Prostate gland (tissue), 2 donors: ENCODE measurements around the gene RFTN1. TPM values are rescaled to one million over a fixed set of nuclear protein-coding genes. Genes with fewer than 3 reads are reported as not detected.

Source experiments
- DNase-seq: peaks from one replicate; pipeline ENCODE4 v3.0.0-alpha.2; 2019; ENCODE audit warnings: low spot score
- H3K27ac ChIP-seq, 2 donors: fragments of 200-600 bp; sonication (generic); 2 replicates each; pipeline ENCODE4 v1.5.1; 2017 to 2019
- H3K27me3 ChIP-seq: fragments of 200-600 bp; sonication (generic); replicated peaks from 2 replicates; pipeline ENCODE4 v1.5.1; 2019; ENCODE audit not compliant: insufficient read depth
- H3K36me3 ChIP-seq, 2 donors: fragments of 200-600 bp; sonication (generic); 1 replicate in 1 of 2; 2 replicates in 1 of 2; pipeline versions ENCODE4 v1.5.1 to v1.8.1; 2017 to 2019
- H3K4me1 ChIP-seq: fragments of 200-600 bp; sonication (generic); replicated peaks from 2 replicates; pipeline ENCODE4 v1.5.1; 2019
- H3K4me3 ChIP-seq, 2 donors: fragments of 200-600 bp; sonication (generic); 2 replicates each; pipeline ENCODE4 v1.5.1; 2017 to 2019
- H3K9me3 ChIP-seq: fragments of 200-600 bp; sonication (generic); 2 replicates; pipeline ENCODE4 v1.5.1; 2017
- CTCF ChIP-seq, 4 experiments: fragments of 200-600 bp in 2 of 4; fragments of 450-650 bp in 2 of 4; sonication (generic) in 2 of 4; IDR thresholded peaks; 1 replicate in 3 of 4; 2 replicates in 1 of 4; pipeline ENCODE4 v1.5.1; 2016 to 2019; ENCODE audit warnings: antibody characterized with exemption in 4 of 4, mild to moderate bottlenecking in 2 of 4, moderate library complexity in 2 of 4
- POLR2A ChIP-seq: fragments of 450-650 bp; IDR thresholded peaks from one replicate; pipeline ENCODE4 v1.6.1; 2016; ENCODE audit warnings: antibody characterized with exemption, mild to moderate bottlenecking
- POLR2AphosphoS5 ChIP-seq: sonication (generic); formaldehyde crosslinking; IDR thresholded peaks from one replicate; pipeline ENCODE4 v1.6.1; 2017; ENCODE audit warnings: antibody characterized with exemption
- WGBS: methylation state at CpG from one replicate; pipeline ENCODE4 v1.1.5; 2018; 5-methylcytosine and 5-hydroxymethylcytosine counted together
- intact Hi-C: fragments of 100-400 bp; cut with DNase I; formaldehyde crosslinking; loops from one replicate; pipeline ENCODE4 v1.14.2; 2022
- total RNA-seq, 2 donors: library from RNA; depleted of rRNA; stranded (reverse); fragments of >200 nt; gene quantifications; one replicate each; pipeline ENCODE4 v1.1.0, GENCODE V29; 2016

RFTN1 gene
- total RNA-seq, 2 donors from 2014 or later: 7.4 to 16.1 TPM

- WGBS: 96% methylated on average over 1 of the region's 1 CpG
Observed at GRCh38 chr3:16442730-16443129, 70.8 kb downstream of the RFTN1 start.

DNA sequence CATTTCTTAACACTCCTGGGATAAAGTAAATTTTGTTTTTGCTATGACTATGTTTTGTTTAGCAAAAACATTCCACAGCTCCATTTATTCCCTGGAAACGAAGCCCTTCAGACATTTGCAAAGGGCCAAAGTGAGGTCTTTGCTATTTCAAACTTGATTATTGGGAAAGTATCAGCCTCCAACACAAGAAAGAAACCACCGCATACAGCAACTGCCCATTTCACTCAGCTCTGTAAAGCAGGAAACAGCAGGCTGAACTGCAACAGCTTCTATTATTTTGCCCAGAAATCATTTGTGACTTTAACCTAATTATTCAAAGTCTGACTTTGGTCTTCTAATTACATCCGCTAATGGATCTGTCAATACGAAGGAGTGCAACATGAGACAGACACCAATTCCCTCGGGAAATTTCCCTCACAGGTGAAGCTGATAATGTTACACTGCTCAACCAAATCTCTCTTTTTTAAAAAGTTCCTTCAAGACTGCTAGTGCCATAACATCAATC lies 72.1 kb downstream of the RFTN1 start:
- H3K27me3 ChIP-seq: no peaks in the 10 kb centered on the region
- intact Hi-C loops: no loop called here
- WGBS: 55% methylated on average over 5 of the region's 5 CpGs

More at GRCh38 chr3:16442730-16443129, 70.8 kb downstream of the RFTN1 start:
- DNase-seq: no peak
- no peaks in the 10 kb centered on the region for H3K4me1 ChIP-seq
- H3K4me3 ChIP-seq: no peak overlapping the region
- H3K27me3 ChIP-seq: no peaks in the 10 kb centered on the region
- H3K27ac ChIP-seq: no peak overlapping the region
- no peak for TF ChIP-seq CTCF (IDR thresholded peaks at IDR 0.05)
- TF ChIP-seq POLR2A: no peak
- TF ChIP-seq POLR2AphosphoS5: no peak
- no peaks in the 10 kb centered on the region for H3K36me3 ChIP-seq
- intact Hi-C loops: no loop called here
- no peaks in the 10 kb centered on the region for H3K9me3 ChIP-seq

GRCh38 chr3:16439848-16440708 lies 73.4 kb downstream of the RFTN1 start:
- TF ChIP-seq CTCF (IDR thresholded peaks at IDR 0.05): no peak
- TF ChIP-seq POLR2AphosphoS5: no peak
- Histone ChIP-seq H3K4me1 (no peaks in the 10 kb centered on the region), H3K27ac (no peak overlapping the region), H3K36me3 (no peaks in the 10 kb centered on the region), H3K27me3 (no peaks in the 10 kb centered on the region), H3K4me3 (no peak overlapping the region), H3K9me3 (no peaks in the 10 kb centered on the region)
- DNase-seq: no peak
- WGBS: 76% methylated on average over 13 of the region's 13 CpGs
- intact Hi-C loops: no loop called here

More for the DNA sequence above, 72.1 kb downstream of the RFTN1 start:
- DNase-seq: no peak
- Histone ChIP-seq H3K9me3 (no peaks in the 10 kb centered on the region), H3K4me1 (no peaks in the 10 kb centered on the region), H3K4me3 (no peak overlapping the region), H3K36me3 (no peaks in the 10 kb centered on the region), H3K27ac (no peak overlapping the region)
- TF ChIP-seq POLR2A (no peak), POLR2AphosphoS5 (no peak), CTCF (IDR thresholded peaks at IDR 0.05) (no peak)

- no peak overlapping the region for H3K27ac ChIP-seq
- H3K36me3 ChIP-seq: no peaks in the 10 kb centered on the region
- no peaks in the 10 kb centered on the region for H3K9me3 ChIP-seq
- TF ChIP-seq CTCF (IDR thresholded peaks at IDR 0.05) (no peak), POLR2AphosphoS5 (no peak), POLR2A (no peak)
- WGBS: 76% methylated on average over 4 of the region's 4 CpGs
- no peaks in the 10 kb centered on the region for H3K4me1 ChIP-seq
- H3K27me3 ChIP-seq: no peaks in the 10 kb centered on the region
- intact Hi-C loops: no loop called here
- H3K4me3 ChIP-seq: no peak overlapping the region
- no peak for DNase-seq
Observed at GRCh38 chr3:16439163-16439847, 74.2 kb downstream of the RFTN1 start.
